Astrocyte (in vitro differentiated cells and primary cell): Measurements from ENCODE around the gene GUK1. TPM values are rescaled to one million over a fixed set of nuclear protein-coding genes. Genes with fewer than 3 reads are reported as not detected.
"Not testable (repeated sequence)": the region's sequence is repeated elsewhere in the genome, so short reads cannot be mapped to it uniquely, and the experiment has no call there.

ENCODE experiments used
- DNase-seq: peaks from one replicate; pipeline ENCODE4 v3.0.0-alpha.2; 2010; ENCODE audit warnings: low read depth
- FAIRE-seq: peaks from 2 replicates; lab custom pipeline; 2011; peaks lifted over from hg19 to GRCh38; lab: Jason Lieb, UNC
- H2AFZ ChIP-seq: 2 replicates; pipeline ENCODE4 v1.6.0; 2012; ENCODE audit warnings: low read depth, low read length, inconsistent platforms
- H3K27ac ChIP-seq: 2 replicates; pipeline ENCODE4 v1.5.1; 2011; ENCODE audit warnings: low read depth, low read length, inconsistent platforms
- H3K27me3 ChIP-seq: 2 replicates; pipeline ENCODE4 v1.6.0; 2011; ENCODE audit warnings: low read length, inconsistent platforms; ENCODE audit not compliant: insufficient read depth
- H3K36me3 ChIP-seq: 2 replicates; pipeline ENCODE4 v1.5.1; 2011; ENCODE audit warnings: low read length, inconsistent platforms; ENCODE audit not compliant: insufficient read depth
- H3K4me1 ChIP-seq: 2 replicates; pipeline ENCODE4 v1.5.1; 2011; ENCODE audit warnings: low read length, inconsistent platforms; ENCODE audit not compliant: insufficient read depth
- H3K4me2 ChIP-seq: 2 replicates; pipeline ENCODE4 v1.6.0; 2012; ENCODE audit warnings: low read length, inconsistent platforms
- H3K4me3 ChIP-seq: 2 replicates; pipeline ENCODE4 v1.5.1; 2011; ENCODE audit warnings: low read depth, mild to moderate bottlenecking, low read length, inconsistent platforms; ENCODE audit not compliant: insufficient read depth
- H3K79me2 ChIP-seq: 2 replicates; pipeline ENCODE4 v1.6.0; 2012; ENCODE audit warnings: mild to moderate bottlenecking, low read length, inconsistent platforms; ENCODE audit not compliant: insufficient read depth
- H3K9ac ChIP-seq: 2 replicates; pipeline ENCODE4 v1.6.0; 2012; ENCODE audit warnings: mild to moderate bottlenecking, low read length, inconsistent platforms
- H3K9me3 ChIP-seq: 2 replicates; pipeline ENCODE4 v1.5.1; 2012; ENCODE audit warnings: low read depth, mild to moderate bottlenecking, low read length, inconsistent platforms; ENCODE audit not compliant: insufficient read depth
- H4K20me1 ChIP-seq: 2 replicates; pipeline ENCODE4 v1.6.0; 2012; ENCODE audit warnings: low read length, inconsistent platforms; ENCODE audit not compliant: insufficient read depth
- H3K27ac Mint-ChIP-seq: one replicate; pipeline ENCODE4 v1.8.0; 2021; ENCODE audit warnings: mild to moderate bottlenecking, mixed read lengths; ENCODE audit not compliant: unreplicated experiment
- H3K27me3 Mint-ChIP-seq: one replicate; pipeline ENCODE4 v1.8.0; 2021; ENCODE audit warnings: low read depth, mixed read lengths; ENCODE audit not compliant: unreplicated experiment
- H3K36me3 Mint-ChIP-seq: one replicate; pipeline ENCODE4 v1.8.0; 2021; ENCODE audit warnings: low read depth, mixed read lengths; ENCODE audit not compliant: unreplicated experiment
- H3K4me1 Mint-ChIP-seq: one replicate; pipeline ENCODE4 v1.8.0; 2021; ENCODE audit warnings: low read depth, mixed read lengths; ENCODE audit not compliant: unreplicated experiment
- H3K4me3 Mint-ChIP-seq: one replicate; pipeline ENCODE4 v1.8.0; 2021; ENCODE audit warnings: mild to moderate bottlenecking, moderate library complexity, mixed read lengths; ENCODE audit not compliant: unreplicated experiment
- H3K9me3 Mint-ChIP-seq: one replicate; pipeline ENCODE4 v1.8.0; 2021; ENCODE audit warnings: mild to moderate bottlenecking, mixed read lengths; ENCODE audit not compliant: unreplicated experiment
- EZH2 ChIP-seq: IDR thresholded peaks from 2 replicates; pipeline ENCODE4 v1.6.1; 2012; ENCODE audit warnings: mild to moderate bottlenecking, low read length, inconsistent platforms; ENCODE audit not compliant: insufficient read depth
- total RNA-seq: library from RNA; stranded (reverse); gene quantifications from 2 replicates; pipeline ENCODE4 v1.2.1, GENCODE V29; 2021
- TF ChIP-seq, protein P1 (sequence below): IDR thresholded peaks from 2 replicates; pipeline ENCODE4 v1.5.1; 2011; ENCODE audit warnings: low read depth, mild to moderate bottlenecking, inconsistent platforms, low read length, moderate library complexity; ENCODE audit not compliant: insufficient read depth

The GUK1 gene
- total RNA-seq, 1 donor from 2014 or later, result 214 TPM

DNA sequence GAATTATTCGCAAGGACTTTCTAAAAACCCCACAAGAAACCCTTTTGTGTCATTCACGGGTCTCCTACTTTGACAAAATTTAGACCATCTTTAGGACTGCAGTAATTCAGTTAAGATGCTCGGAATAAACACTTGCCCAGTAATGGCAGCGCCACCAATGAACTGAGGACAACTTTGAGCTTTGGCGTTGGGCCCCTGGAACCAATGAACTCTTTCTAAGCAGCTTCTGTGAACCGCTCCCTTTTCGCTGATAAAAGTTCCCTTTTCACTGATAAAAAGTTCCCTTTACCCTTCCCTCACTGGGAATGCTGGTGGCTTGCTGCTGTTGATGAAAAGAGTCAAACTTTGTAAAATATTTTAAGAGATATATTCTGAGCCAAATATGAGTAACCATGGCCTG, 29.5 kb upstream of the GUK1 start:
- H3K4me2 ChIP-seq, result no peak overlapping the region
- H3K4me1 Mint-ChIP-seq, result peaks cover 4% of the 10 kb centered on the region

DNA sequence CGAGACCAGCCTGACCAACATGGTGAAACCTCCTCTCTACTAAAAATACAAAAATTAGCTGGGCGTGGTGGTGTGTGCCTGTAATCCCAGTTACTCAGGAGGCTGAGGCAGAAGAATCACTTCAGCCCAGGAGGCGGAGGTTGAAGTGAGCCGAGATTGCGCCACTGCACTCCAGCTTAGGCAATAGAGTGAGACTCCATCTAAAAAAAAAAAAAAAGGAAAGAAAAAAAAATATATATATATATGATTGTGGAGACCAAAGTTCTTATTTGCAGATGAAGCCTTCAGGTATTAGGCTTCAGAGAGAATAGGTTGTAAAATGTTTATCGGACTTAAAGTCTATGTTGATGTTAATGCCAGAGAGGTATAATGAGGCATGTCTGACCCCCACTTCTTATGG, 28.8 kb upstream of the GUK1 start:
- not testable (repeated sequence) for H3K27ac Mint-ChIP-seq, H3K4me3 ChIP-seq, H3K4me1 Mint-ChIP-seq, H3K4me2 ChIP-seq, H3K9ac ChIP-seq, FAIRE-seq, H3K9me3 ChIP-seq, H4K20me1 ChIP-seq, H3K27me3 ChIP-seq, H3K36me3 Mint-ChIP-seq, H3K27me3 Mint-ChIP-seq, DNase-seq, H3K36me3 ChIP-seq, H3K9me3 Mint-ChIP-seq, H3K27ac ChIP-seq, H2AFZ ChIP-seq, H3K4me3 Mint-ChIP-seq
- Histone ChIP-seq H3K4me1 (peaks cover 10% of the 10 kb centered on the region), H3K79me2 (peaks cover 23% of the 10 kb centered on the region)

More for the DNA sequence above, 29.5 kb upstream of the GUK1 start:
- H3K4me3 ChIP-seq, result no peak overlapping the region
- peaks cover 4% of the 10 kb centered on the region for H3K36me3 Mint-ChIP-seq
- FAIRE-seq (no peak), DNase-seq (no peak)
- H3K9me3 Mint-ChIP-seq, result no peaks in the 10 kb centered on the region
- H2AFZ ChIP-seq, result no peak overlapping the region
- no peaks in the 10 kb centered on the region for H3K36me3 ChIP-seq
- no peak overlapping the region for H3K9ac ChIP-seq
- peak overlapping the region; percentile 62 for H3K4me3 Mint-ChIP-seq
- H3K27ac Mint-ChIP-seq, result no peak overlapping the region
- no peak for TF ChIP-seq EZH2
- TF ChIP-seq, protein P1, sequence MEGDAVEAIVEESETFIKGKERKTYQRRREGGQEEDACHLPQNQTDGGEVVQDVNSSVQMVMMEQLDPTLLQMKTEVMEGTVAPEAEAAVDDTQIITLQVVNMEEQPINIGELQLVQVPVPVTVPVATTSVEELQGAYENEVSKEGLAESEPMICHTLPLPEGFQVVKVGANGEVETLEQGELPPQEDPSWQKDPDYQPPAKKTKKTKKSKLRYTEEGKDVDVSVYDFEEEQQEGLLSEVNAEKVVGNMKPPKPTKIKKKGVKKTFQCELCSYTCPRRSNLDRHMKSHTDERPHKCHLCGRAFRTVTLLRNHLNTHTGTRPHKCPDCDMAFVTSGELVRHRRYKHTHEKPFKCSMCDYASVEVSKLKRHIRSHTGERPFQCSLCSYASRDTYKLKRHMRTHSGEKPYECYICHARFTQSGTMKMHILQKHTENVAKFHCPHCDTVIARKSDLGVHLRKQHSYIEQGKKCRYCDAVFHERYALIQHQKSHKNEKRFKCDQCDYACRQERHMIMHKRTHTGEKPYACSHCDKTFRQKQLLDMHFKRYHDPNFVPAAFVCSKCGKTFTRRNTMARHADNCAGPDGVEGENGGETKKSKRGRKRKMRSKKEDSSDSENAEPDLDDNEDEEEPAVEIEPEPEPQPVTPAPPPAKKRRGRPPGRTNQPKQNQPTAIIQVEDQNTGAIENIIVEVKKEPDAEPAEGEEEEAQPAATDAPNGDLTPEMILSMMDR, result no peak
- H3K79me2 ChIP-seq, result peaks cover 23% of the 10 kb centered on the region
- H4K20me1 ChIP-seq, result no peaks in the 10 kb centered on the region
- no peaks in the 10 kb centered on the region for H3K27me3 ChIP-seq
- H3K27ac ChIP-seq, result no peak overlapping the region
- no peaks in the 10 kb centered on the region for H3K9me3 ChIP-seq
- no peaks in the 10 kb centered on the region for H3K27me3 Mint-ChIP-seq
- H3K4me1 ChIP-seq, result peaks cover 10% of the 10 kb centered on the region

DNA sequence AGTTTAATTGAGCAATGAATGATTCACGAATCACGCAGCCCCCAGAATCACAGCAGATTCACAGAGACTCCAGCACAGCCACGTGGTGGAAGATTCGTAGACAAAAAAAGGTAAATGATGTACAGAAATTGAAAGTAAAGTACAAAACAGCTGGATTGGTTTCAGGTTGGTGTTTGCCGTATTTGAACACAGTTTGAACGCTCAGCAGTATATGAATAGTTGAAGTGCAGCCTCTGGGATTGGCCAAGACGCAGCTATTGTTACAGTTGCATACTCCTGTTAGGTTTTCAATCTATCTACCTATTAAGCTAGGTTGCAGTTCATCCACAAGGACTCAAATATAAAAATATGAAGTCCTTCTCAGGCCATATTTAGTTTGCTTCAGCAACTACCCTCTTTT, 27.9 kb upstream of the GUK1 start:
- H3K9me3 ChIP-seq, result no peaks in the 10 kb centered on the region
- no peak overlapping the region for H2AFZ ChIP-seq
- H3K4me1 Mint-ChIP-seq, result peaks cover 4% of the 10 kb centered on the region
- H3K9ac ChIP-seq, result no peak overlapping the region
- H4K20me1 ChIP-seq, result no peaks in the 10 kb centered on the region
- no peaks in the 10 kb centered on the region for H3K36me3 ChIP-seq
- FAIRE-seq (no peak), DNase-seq (no peak)
- H3K4me1 ChIP-seq, result peaks cover 10% of the 10 kb centered on the region
- TF ChIP-seq EZH2, result no peak
- TF ChIP-seq, protein P1, result no peak
- no peak overlapping the region for H3K27ac Mint-ChIP-seq
- H3K27ac ChIP-seq, result no peak overlapping the region
- no peak overlapping the region for H3K4me3 ChIP-seq
- H3K27me3 Mint-ChIP-seq, result no peaks in the 10 kb centered on the region
- H3K27me3 ChIP-seq, result no peaks in the 10 kb centered on the region
- H3K9me3 Mint-ChIP-seq, result no peaks in the 10 kb centered on the region
- H3K4me3 Mint-ChIP-seq, result no peak overlapping the region
- peaks cover 19% of the 10 kb centered on the region for H3K79me2 ChIP-seq
- no peaks in the 10 kb centered on the region for H3K36me3 Mint-ChIP-seq
- no peak overlapping the region for H3K4me2 ChIP-seq
